IPS DF 4.7 (cell line): ENCODE measurements around the gene MIGA2.

Source experiments
- DNase-seq: peaks from one replicate; pipeline ENCODE4 v3.0.0-alpha.2; 2013; ENCODE audit warnings: low spot score; ENCODE audit errors: extremely low read depth

The MIGA2 gene

GRCh38 chr9:129071526-129072126, 35.2 kb downstream of the MIGA2 start:
- DNase-seq, result peak; percentile 69

GRCh38 chr9:129072171-129072570, 35.7 kb downstream of the MIGA2 start:
- no peak for DNase-seq

GRCh38 chr9:129073404-129073803, 37.0 kb downstream of the MIGA2 start:
- DNase-seq, result no peak

GRCh38 chr9:129074106-129074505, 37.7 kb downstream of the MIGA2 start:
- DNase-seq, result no peak

GRCh38 chr9:129075996-129076639, 39.7 kb downstream of the MIGA2 start:
- no peak for DNase-seq

GRCh38 chr9:129076640-129077037, 40.2 kb downstream of the MIGA2 start:
- DNase-seq, result no peak

- no peak for DNase-seq
Measured at GRCh38 chr9:129077236-129077635, 40.8 kb downstream of the MIGA2 start.

GRCh38 chr9:129078691-129079503, 42.5 kb downstream of the MIGA2 start:
- no peak for DNase-seq

GRCh38 chr9:129079829-129080228, 43.4 kb downstream of the MIGA2 start:
- DNase-seq, result no peak

- DNase-seq, result no peak
Measured at GRCh38 chr9:129080298-129080600, 43.8 kb downstream of the MIGA2 start.

- peak; percentile 98 for DNase-seq
Measured at GRCh38 chr9:129080601-129081387, 44.4 kb downstream of the MIGA2 start, which contains the start of gene DOLPP1. Gene DOLPP1 (plus strand): TSS chr9:129081111. CDS start chr9:129081132, 21 bp downstream.

- no peak for DNase-seq
Measured at GRCh38 chr9:129081388-129081904, 45.0 kb downstream of the MIGA2 start.

GRCh38 chr9:129084087-129084486, 47.7 kb downstream of the MIGA2 start:
- DNase-seq, result no peak

- no peak for DNase-seq
Measured at GRCh38 chr9:129089246-129089645, 52.8 kb downstream of the MIGA2 start.

- DNase-seq, result no peak
Measured at GRCh38 chr9:129093602-129094386, 57.4 kb downstream of the MIGA2 start.

- no peak for DNase-seq
Measured at GRCh38 chr9:129094387-129095169, 58.2 kb downstream of the MIGA2 start.

- no peak for DNase-seq
Measured at GRCh38 chr9:129095170-129095667, 58.8 kb downstream of the MIGA2 start.

GRCh38 chr9:129095908-129096307, 59.5 kb downstream of the MIGA2 start:
- DNase-seq, result no peak

- DNase-seq, result no peak
Measured at GRCh38 chr9:129097671-129098306, 61.4 kb downstream of the MIGA2 start.
